Umbilical cord (tissue), 2 donors: ENCODE results near the gene CD226. TPM values are rescaled to one million over a fixed set of nuclear protein-coding genes. Genes with fewer than 3 reads are reported as not detected.
"Not testable (repeated sequence)": the region's sequence is repeated elsewhere in the genome, so short reads cannot be mapped to it uniquely, and the experiment has no call there.

Source experiments
- DNase-seq: peaks from one replicate; pipeline ENCODE4 v3.0.0-alpha.2; 2015; ENCODE audit warnings: low spot score
- total RNA-seq: library from RNA; depleted of rRNA; stranded (reverse); fragments of >200 nt; gene quantifications from one replicate; pipeline ENCODE4 v1.2.3, GENCODE V29; 2014; ENCODE audit warnings: low replicate concordance; ENCODE audit not compliant: insufficient read depth

Gene CD226
- total RNA-seq, 1 donor from 2014 or later, result 14.0 TPM

- no peak for DNase-seq
Observed at GRCh38 chr18:69956665-69957620, 9.3 kb upstream of the CD226 start.

GRCh38 chr18:69956057-69956456 is 8.4 kb upstream of the CD226 start:
- DNase-seq, result peak; percentile 47

GRCh38 chr18:69954719-69955480 is 7.2 kb upstream of the CD226 start:
- peak; percentile 24 for DNase-seq

GRCh38 chr18:69953191-69953590 is 5.5 kb upstream of the CD226 start:
- DNase-seq, result no peak

GRCh38 chr18:69951182-69951581 is 3.5 kb upstream of the CD226 start:
- no peak for DNase-seq

- no peak for DNase-seq
Observed at GRCh38 chr18:69949538-69949936, 1.9 kb upstream of the CD226 start.

GRCh38 chr18:69948919-69949537 is 1.4 kb upstream of the CD226 start:
- DNase-seq, result peak; percentile 42

GRCh38 chr18:69948256-69948655 is 583 bp upstream of the CD226 start:
- DNase-seq, result no peak

GRCh38 chr18:69946608-69947155 is 991 bp downstream of the CD226 start:
- DNase-seq, result no peak

- no peak for DNase-seq
Observed at GRCh38 chr18:69945220-69946114, 2.2 kb downstream of the CD226 start.

- DNase-seq, result no peak
Observed at GRCh38 chr18:69944436-69944835, 3.2 kb downstream of the CD226 start.

- DNase-seq, result no peak
Observed at GRCh38 chr18:69943021-69943420, 4.7 kb downstream of the CD226 start.

GRCh38 chr18:69941183-69941582 is 6.5 kb downstream of the CD226 start:
- no peak for DNase-seq

- DNase-seq, result not testable (repeated sequence)
Observed at GRCh38 chr18:69939812-69940211, 7.9 kb downstream of the CD226 start.

GRCh38 chr18:69936191-69936558 is 11.5 kb downstream of the CD226 start:
- no peak for DNase-seq

GRCh38 chr18:69935319-69936190 is 12.1 kb downstream of the CD226 start:
- DNase-seq, result no peak

GRCh38 chr18:69934601-69935265 is 12.9 kb downstream of the CD226 start:
- no peak for DNase-seq

GRCh38 chr18:69929041-69929774 is 18.5 kb downstream of the CD226 start:
- no peak for DNase-seq

GRCh38 chr18:69916412-69916811 is 31.3 kb downstream of the CD226 start:
- DNase-seq, result no peak
